ENCODE measurements around the gene SPOCK2. TPM values are rescaled to one million over a fixed set of nuclear protein-coding genes. Genes with fewer than 3 reads are reported as not detected.

SPOCK2 gene
- polyA plus RNA-seq, 3 donors: 0.20 to 1.6 (median 0.45) TPM

DNA sequence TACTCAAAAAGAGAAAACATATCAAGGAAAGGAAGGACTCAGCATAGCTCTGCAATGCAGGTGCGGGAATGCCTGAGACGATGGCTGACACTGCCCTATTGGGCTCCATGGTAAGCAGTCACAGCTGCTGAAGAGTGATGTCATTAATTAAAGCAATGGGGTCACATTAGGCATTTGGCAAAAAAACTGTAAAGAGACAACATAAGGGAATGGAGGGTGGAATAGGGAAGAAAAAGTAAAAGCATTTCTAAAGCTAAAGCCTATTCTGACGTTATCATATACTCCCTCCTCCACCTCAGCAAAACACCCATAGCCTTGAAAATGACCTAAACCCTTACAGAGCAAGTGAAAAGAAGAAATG is 38.5 kb upstream of the SPOCK2 start:
- Histone ChIP-seq H3K9me3 (replicated peaks in 1 of 2; ENCODE audit: control insufficient read depth in 1 of 2, insufficient read depth in 1 of 2, low read length in 2 of 2) (no peaks in the 10 kb centered on the region), H3K4me3 (replicated peaks in 1 of 3; ENCODE audit: low read depth in 2 of 3, low read length in 3 of 3) (no peak overlapping the region), H2AFZ (ENCODE audit: insufficient read depth, low read depth, low read length, poor library complexity, severe bottlenecking) (no peak overlapping the region), H4K20me1 (ENCODE audit: insufficient read depth, low read length) (no peaks in the 10 kb centered on the region), H3K36me3 (replicated peaks in 1 of 2; ENCODE audit: control insufficient read depth in 1 of 2, insufficient read depth in 2 of 2, low read length in 2 of 2) (peaks cover 5 to 16% of the 10 kb centered on the region in 2 donors), H3K79me2 (ENCODE audit: insufficient read depth, low read length) (no peaks in the 10 kb centered on the region), H3K27ac (ENCODE audit: low read depth in 1 of 2, low read length in 2 of 2) (no peak overlapping the region), H3K9ac (ENCODE audit: insufficient read depth, low read length, poor library complexity, severe bottlenecking) (no peak overlapping the region), H3K4me1 (ENCODE audit: control insufficient read depth in 1 of 2, insufficient read depth in 2 of 2, low read length in 2 of 2) (peaks cover 0 to 3% of the 10 kb centered on the region in 2 donors), H3K27me3 (ENCODE audit: control insufficient read depth in 2 of 2, insufficient read depth in 2 of 2, low read length in 2 of 2) (no peaks in the 10 kb centered on the region), H3K4me2 (replicated peaks; ENCODE audit: extremely low read depth, low read length, poor library complexity, severe bottlenecking) (no peak overlapping the region)
- Mint-ChIP-seq H3K27me3 (ENCODE audit: low read depth in 3 of 3) (peaks cover 0 to under 1% (median 0%) of the 10 kb centered on the region in 3 donors), H3K9me3 (no peaks in the 10 kb centered on the region), H3K27ac (no peak overlapping the region), H3K4me3 (no peak overlapping the region), H3K36me3 (peaks cover 35 to 38% of the 10 kb centered on the region in 2 donors), H3K4me1 (peaks cover 5% of the 10 kb centered on the region)
- no peak for TF ChIP-seq CTCF (IDR thresholded peaks at IDR 0.05)
- intact Hi-C loops (cut with micrococcal nuclease): loop anchor here in 1 of 2 donors (10.0 kb wide), 1 partner anchor 98 kb away; no protein-coding TSS in a partner anchor
- DNase-seq: no peak
- WGBS (ENCODE audit: insufficient coverage): 89% methylated on average over 2 of the region's 3 CpGs

- intact Hi-C loops (cut with micrococcal nuclease): loop anchor here in 1 of 2 donors (10.0 kb wide), 1 partner anchor 98 kb away; no protein-coding TSS in a partner anchor
- Histone ChIP-seq H3K9me3 (replicated peaks in 1 of 2; ENCODE audit: control insufficient read depth in 1 of 2, insufficient read depth in 1 of 2, low read length in 2 of 2) (no peaks in the 10 kb centered on the region), H3K4me1 (ENCODE audit: control insufficient read depth in 1 of 2, insufficient read depth in 2 of 2, low read length in 2 of 2) (peaks cover 0 to 3% of the 10 kb centered on the region in 2 donors), H3K36me3 (replicated peaks in 1 of 2; ENCODE audit: control insufficient read depth in 1 of 2, insufficient read depth in 2 of 2, low read length in 2 of 2) (peaks cover 5 to 20% of the 10 kb centered on the region in 2 donors), H3K9ac (ENCODE audit: insufficient read depth, low read length, poor library complexity, severe bottlenecking) (no peak overlapping the region), H3K27ac (ENCODE audit: low read depth in 1 of 2, low read length in 2 of 2) (no peak overlapping the region), H3K4me3 (replicated peaks in 1 of 3; ENCODE audit: low read depth in 2 of 3, low read length in 3 of 3) (no peak overlapping the region), H4K20me1 (ENCODE audit: insufficient read depth, low read length) (no peaks in the 10 kb centered on the region), H3K79me2 (ENCODE audit: insufficient read depth, low read length) (no peaks in the 10 kb centered on the region), H3K27me3 (ENCODE audit: control insufficient read depth in 2 of 2, insufficient read depth in 2 of 2, low read length in 2 of 2) (no peaks in the 10 kb centered on the region), H2AFZ (ENCODE audit: insufficient read depth, low read depth, low read length, poor library complexity, severe bottlenecking) (no peak overlapping the region), H3K4me2 (replicated peaks; ENCODE audit: extremely low read depth, low read length, poor library complexity, severe bottlenecking) (no peak overlapping the region)
- H3K27ac Mint-ChIP-seq: no peak overlapping the region
- peaks cover 5% of the 10 kb centered on the region for H3K4me1 Mint-ChIP-seq
- H3K9me3 Mint-ChIP-seq: no peaks in the 10 kb centered on the region
- peak; percentile 46 for TF ChIP-seq CTCF (IDR thresholded peaks at IDR 0.05)
- DNase-seq: peak in 2 of 3 donors; percentile 7 to 16
- no peaks in the 10 kb centered on the region for H3K27me3 Mint-ChIP-seq (ENCODE audit: low read depth in 3 of 3)
- peaks cover 35 to 36% of the 10 kb centered on the region in 2 donors for H3K36me3 Mint-ChIP-seq
- no peak overlapping the region for H3K4me3 Mint-ChIP-seq
- no CpG with 5 or more reads among the region's 3 CpGs for WGBS (ENCODE audit: insufficient coverage)
Measured at GRCh38 chr10:72126184-72126871, 38.0 kb upstream of the SPOCK2 start.
